WTC11 (cell line): Measurements from ENCODE around the gene GPR39.

Source experiments
- CBFB ChIP-seq: sonication (generic); formaldehyde crosslinking; IDR thresholded peaks from 2 replicates; pipeline ENCODE4 v1.8.1; 2022; ENCODE audit warnings: mild to moderate bottlenecking, low read depth, missing genetic modification reagents
- CREB1 ChIP-seq: sonication (generic); formaldehyde crosslinking; IDR thresholded peaks from 2 replicates; pipeline ENCODE4 v1.8.0; 2023; ENCODE audit warnings: mild to moderate bottlenecking, missing genetic modification reagents
- ESRRA ChIP-seq: sonication (generic); formaldehyde crosslinking; IDR thresholded peaks from 2 replicates; pipeline ENCODE4 v1.8.1; 2022; ENCODE audit warnings: mild to moderate bottlenecking, missing genetic modification reagents, borderline replicate concordance
- KAT7 ChIP-seq: sonication (generic); formaldehyde crosslinking; IDR thresholded peaks from 2 replicates; pipeline ENCODE4 v1.8.1; 2023; ENCODE audit warnings: missing genetic modification reagents, mild to moderate bottlenecking, borderline replicate concordance
- TF ChIP-seq, protein P1 (sequence below): fragments of 250-450 bp; sonication (Bioruptor Pico); IDR thresholded peaks from 2 replicates; pipeline ENCODE4 v1.9.0; 2021; ENCODE audit warnings: mild to moderate bottlenecking
- TF ChIP-seq, protein P2 (sequence below): fragments of 200-600 bp; IDR thresholded peaks from 2 replicates; pipeline ENCODE4 v1.8.0; 2022; ENCODE audit warnings: antibody characterized with exemption
- TF ChIP-seq, protein P3 (sequence below): sonication (generic); formaldehyde crosslinking; IDR thresholded peaks from 2 replicates; pipeline ENCODE4 v1.8.0; 2023; ENCODE audit warnings: missing genetic modification reagents
- TF ChIP-seq, protein P4 (sequence below): sonication (generic); formaldehyde crosslinking; IDR thresholded peaks from 2 replicates; pipeline ENCODE4 v1.8.0; 2022; ENCODE audit warnings: mild to moderate bottlenecking, missing genetic modification reagents
- TF ChIP-seq, protein P5 (sequence below): sonication (generic); formaldehyde crosslinking; IDR thresholded peaks from 2 replicates; pipeline ENCODE4 v1.8.1; 2022; ENCODE audit warnings: low read depth, mild to moderate bottlenecking, moderate library complexity, missing genetic modification reagents, borderline replicate concordance
- TF ChIP-seq, protein P6 (sequence below): sonication (generic); formaldehyde crosslinking; IDR thresholded peaks from 2 replicates; pipeline ENCODE4 v1.8.1; 2023; ENCODE audit warnings: mild to moderate bottlenecking, moderate library complexity, missing genetic modification reagents

DNA sequence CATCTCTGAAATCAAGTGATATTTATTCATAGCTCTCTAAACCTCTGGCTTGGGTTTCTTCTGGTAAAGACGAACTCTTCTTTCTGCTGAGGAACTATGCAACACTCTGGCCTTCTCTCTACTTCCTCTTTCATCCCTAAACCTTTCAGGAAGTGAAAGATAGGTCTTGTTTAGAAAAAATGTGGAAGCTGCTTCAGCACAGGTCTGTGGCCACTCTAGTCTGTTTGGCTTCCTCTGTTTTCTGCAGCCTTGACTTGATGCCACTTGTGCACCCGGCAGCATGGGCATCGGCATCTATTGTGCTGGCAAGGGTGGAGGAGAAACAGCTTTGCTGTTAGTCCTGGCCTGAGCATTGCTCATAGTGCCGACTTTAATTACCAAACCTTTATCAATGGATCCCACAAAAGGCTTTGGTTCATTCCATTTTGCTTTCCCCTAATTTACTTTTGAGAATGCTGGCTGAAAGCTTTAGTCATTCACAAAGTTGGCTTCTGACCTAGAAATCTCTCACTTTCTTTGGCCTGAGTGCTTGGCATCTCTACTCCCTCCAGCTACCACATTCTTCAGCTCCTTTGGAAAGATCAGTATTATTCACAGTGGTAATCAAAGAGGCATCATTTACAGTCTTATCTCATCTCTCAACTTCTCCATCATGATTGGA, 32.0 kb upstream of the GPR39 start:
- TF ChIP-seq, protein P1, sequence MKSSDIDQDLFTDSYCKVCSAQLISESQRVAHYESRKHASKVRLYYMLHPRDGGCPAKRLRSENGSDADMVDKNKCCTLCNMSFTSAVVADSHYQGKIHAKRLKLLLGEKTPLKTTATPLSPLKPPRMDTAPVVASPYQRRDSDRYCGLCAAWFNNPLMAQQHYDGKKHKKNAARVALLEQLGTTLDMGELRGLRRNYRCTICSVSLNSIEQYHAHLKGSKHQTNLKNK (CRISPR knock-in tag), result no peak
- no peak for TF ChIP-seq CREB1 (CRISPR knock-in tag)
- TF ChIP-seq, protein P2, sequence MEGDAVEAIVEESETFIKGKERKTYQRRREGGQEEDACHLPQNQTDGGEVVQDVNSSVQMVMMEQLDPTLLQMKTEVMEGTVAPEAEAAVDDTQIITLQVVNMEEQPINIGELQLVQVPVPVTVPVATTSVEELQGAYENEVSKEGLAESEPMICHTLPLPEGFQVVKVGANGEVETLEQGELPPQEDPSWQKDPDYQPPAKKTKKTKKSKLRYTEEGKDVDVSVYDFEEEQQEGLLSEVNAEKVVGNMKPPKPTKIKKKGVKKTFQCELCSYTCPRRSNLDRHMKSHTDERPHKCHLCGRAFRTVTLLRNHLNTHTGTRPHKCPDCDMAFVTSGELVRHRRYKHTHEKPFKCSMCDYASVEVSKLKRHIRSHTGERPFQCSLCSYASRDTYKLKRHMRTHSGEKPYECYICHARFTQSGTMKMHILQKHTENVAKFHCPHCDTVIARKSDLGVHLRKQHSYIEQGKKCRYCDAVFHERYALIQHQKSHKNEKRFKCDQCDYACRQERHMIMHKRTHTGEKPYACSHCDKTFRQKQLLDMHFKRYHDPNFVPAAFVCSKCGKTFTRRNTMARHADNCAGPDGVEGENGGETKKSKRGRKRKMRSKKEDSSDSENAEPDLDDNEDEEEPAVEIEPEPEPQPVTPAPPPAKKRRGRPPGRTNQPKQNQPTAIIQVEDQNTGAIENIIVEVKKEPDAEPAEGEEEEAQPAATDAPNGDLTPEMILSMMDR, result no peak
- TF ChIP-seq CBFB (CRISPR knock-in tag), result no peak
- TF ChIP-seq, protein P3, sequence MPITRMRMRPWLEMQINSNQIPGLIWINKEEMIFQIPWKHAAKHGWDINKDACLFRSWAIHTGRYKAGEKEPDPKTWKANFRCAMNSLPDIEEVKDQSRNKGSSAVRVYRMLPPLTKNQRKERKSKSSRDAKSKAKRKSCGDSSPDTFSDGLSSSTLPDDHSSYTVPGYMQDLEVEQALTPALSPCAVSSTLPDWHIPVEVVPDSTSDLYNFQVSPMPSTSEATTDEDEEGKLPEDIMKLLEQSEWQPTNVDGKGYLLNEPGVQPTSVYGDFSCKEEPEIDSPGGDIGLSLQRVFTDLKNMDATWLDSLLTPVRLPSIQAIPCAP (CRISPR knock-in tag), result no peak
- TF ChIP-seq, protein P4, sequence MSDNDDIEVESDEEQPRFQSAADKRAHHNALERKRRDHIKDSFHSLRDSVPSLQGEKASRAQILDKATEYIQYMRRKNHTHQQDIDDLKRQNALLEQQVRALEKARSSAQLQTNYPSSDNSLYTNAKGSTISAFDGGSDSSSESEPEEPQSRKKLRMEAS (CRISPR knock-in tag), result no peak
- TF ChIP-seq KAT7 (CRISPR knock-in tag), result no peak
- TF ChIP-seq, protein P5, sequence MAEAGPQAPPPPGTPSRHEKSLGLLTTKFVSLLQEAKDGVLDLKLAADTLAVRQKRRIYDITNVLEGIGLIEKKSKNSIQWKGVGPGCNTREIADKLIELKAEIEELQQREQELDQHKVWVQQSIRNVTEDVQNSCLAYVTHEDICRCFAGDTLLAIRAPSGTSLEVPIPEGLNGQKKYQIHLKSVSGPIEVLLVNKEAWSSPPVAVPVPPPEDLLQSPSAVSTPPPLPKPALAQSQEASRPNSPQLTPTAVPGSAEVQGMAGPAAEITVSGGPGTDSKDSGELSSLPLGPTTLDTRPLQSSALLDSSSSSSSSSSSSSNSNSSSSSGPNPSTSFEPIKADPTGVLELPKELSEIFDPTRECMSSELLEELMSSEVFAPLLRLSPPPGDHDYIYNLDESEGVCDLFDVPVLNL (CRISPR knock-in tag), result no peak
- TF ChIP-seq, protein P6, sequence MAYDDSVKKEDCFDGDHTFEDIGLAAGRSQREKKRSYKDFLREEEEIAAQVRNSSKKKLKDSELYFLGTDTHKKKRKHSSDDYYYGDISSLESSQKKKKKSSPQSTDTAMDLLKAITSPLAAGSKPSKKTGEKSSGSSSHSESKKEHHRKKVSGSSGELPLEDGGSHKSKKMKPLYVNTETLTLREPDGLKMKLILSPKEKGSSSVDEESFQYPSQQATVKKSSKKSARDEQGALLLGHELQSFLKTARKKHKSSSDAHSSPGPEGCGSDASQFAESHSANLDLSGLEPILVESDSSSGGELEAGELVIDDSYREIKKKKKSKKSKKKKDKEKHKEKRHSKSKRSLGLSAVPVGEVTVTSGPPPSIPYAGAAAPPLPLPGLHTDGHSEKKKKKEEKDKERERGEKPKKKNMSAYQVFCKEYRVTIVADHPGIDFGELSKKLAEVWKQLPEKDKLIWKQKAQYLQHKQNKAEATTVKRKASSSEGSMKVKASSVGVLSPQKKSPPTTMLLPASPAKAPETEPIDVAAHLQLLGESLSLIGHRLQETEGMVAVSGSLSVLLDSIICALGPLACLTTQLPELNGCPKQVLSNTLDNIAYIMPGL (CRISPR knock-in tag), result no peak
- TF ChIP-seq ESRRA (CRISPR knock-in tag), result no peak
